Testis (tissue), 2 donors: ENCODE data around the gene PRKCA.

Source experiments
- POLR2A ChIP-seq: fragments of 450-650 bp; IDR thresholded peaks from one replicate; pipeline ENCODE4 v1.6.1; 2017; ENCODE audit warnings: antibody characterized with exemption, mild to moderate bottlenecking, moderate library complexity
- TF ChIP-seq, protein P1 (sequence below), 3 experiments: fragments of 450-650 bp in 2 of 3; fragments of 200-600 bp in 1 of 3; sonication (generic) in 1 of 3; IDR thresholded peaks; one replicate each; pipeline ENCODE4 v1.5.1; 2016 to 2019; ENCODE audit warnings: antibody characterized with exemption in 3 of 3, mild to moderate bottlenecking in 2 of 3, moderate library complexity in 1 of 3

- TF ChIP-seq, protein P1, sequence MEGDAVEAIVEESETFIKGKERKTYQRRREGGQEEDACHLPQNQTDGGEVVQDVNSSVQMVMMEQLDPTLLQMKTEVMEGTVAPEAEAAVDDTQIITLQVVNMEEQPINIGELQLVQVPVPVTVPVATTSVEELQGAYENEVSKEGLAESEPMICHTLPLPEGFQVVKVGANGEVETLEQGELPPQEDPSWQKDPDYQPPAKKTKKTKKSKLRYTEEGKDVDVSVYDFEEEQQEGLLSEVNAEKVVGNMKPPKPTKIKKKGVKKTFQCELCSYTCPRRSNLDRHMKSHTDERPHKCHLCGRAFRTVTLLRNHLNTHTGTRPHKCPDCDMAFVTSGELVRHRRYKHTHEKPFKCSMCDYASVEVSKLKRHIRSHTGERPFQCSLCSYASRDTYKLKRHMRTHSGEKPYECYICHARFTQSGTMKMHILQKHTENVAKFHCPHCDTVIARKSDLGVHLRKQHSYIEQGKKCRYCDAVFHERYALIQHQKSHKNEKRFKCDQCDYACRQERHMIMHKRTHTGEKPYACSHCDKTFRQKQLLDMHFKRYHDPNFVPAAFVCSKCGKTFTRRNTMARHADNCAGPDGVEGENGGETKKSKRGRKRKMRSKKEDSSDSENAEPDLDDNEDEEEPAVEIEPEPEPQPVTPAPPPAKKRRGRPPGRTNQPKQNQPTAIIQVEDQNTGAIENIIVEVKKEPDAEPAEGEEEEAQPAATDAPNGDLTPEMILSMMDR (IDR thresholded peaks at IDR 0.05): no peak
- no peak for TF ChIP-seq POLR2A
Observed at GRCh38 chr17:66270106-66270505, 32.3 kb upstream of the PRKCA start.
